ENCODE results near the gene NPR2. TPM values are rescaled to one million over a fixed set of nuclear protein-coding genes. Genes with fewer than 3 reads are reported as not detected.

NPR2 gene
- total and polyA plus RNA-seq, 8 donors, result 17.6 to 58.6 (median 47.2) TPM

DNA sequence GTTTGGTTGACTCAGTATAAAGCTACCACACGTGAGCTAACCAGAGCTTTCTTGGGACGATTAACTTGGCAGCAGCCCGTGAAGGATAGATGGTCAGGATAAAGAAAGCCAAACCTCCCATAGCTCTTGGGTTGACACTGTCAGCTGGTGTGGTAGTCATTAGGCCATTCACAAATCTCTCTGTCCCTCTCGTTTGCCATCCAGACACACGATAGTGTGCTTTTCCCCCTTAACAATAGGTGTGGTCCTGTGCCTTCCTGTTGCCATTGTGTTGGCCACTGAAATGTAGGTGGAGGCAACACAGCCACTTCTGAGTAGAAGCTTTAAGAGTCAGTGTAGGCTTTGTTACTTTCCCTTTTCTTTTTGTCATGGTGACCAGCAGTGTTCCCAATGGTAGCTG is 67.1 kb downstream of the NPR2 start:
- intact Hi-C loops (cut with DNase I), result no loop called here
- Histone ChIP-seq H3K4me1 (no peaks in the 10 kb centered on the region), H3K36me3 (no peaks in the 10 kb centered on the region), H3K4me3 (no peak overlapping the region), H3K27ac (no peak overlapping the region), H3K27me3 (peaks cover 0 to 61% of the 10 kb centered on the region in 2 donors), H3K9me3 (no peaks in the 10 kb centered on the region)
- TF ChIP-seq, protein P1, sequence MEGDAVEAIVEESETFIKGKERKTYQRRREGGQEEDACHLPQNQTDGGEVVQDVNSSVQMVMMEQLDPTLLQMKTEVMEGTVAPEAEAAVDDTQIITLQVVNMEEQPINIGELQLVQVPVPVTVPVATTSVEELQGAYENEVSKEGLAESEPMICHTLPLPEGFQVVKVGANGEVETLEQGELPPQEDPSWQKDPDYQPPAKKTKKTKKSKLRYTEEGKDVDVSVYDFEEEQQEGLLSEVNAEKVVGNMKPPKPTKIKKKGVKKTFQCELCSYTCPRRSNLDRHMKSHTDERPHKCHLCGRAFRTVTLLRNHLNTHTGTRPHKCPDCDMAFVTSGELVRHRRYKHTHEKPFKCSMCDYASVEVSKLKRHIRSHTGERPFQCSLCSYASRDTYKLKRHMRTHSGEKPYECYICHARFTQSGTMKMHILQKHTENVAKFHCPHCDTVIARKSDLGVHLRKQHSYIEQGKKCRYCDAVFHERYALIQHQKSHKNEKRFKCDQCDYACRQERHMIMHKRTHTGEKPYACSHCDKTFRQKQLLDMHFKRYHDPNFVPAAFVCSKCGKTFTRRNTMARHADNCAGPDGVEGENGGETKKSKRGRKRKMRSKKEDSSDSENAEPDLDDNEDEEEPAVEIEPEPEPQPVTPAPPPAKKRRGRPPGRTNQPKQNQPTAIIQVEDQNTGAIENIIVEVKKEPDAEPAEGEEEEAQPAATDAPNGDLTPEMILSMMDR (IDR thresholded peaks at IDR 0.05), result no peak
- no peak for DNase-seq
- ATAC-seq, result no peak

Other genes starting within 250 kb of the NPR2 start
- gene TESK1, start 186.3 kb upstream of the NPR2 start, total RNA-seq, result 10 to 100 TPM; 40.6 to 44.6 TPM
- 10 to 100 TPM; 30.8 to 44.2 (median 39.8) TPM for gene TESK1, start 186.3 kb upstream of the NPR2 start, polyA plus RNA-seq (ENCODE audit: insufficient read length in 6 of 6)
- 1 to 10 TPM; 3.4 to 4.0 TPM for gene CD72, start 173.2 kb upstream of the NPR2 start, total RNA-seq
- 1 to 10 TPM; 3.2 to 4.3 (median 3.7) TPM for gene CD72, start 173.2 kb upstream of the NPR2 start, polyA plus RNA-seq (ENCODE audit: insufficient read length in 6 of 6)
- gene SIT1, start 140.7 kb upstream of the NPR2 start, total RNA-seq, result 1 to 10 TPM in 1 of 2 donors, under 1 TPM in 1; 0.99 to 2.4 TPM
- gene SIT1, start 140.7 kb upstream of the NPR2 start, polyA plus RNA-seq (ENCODE audit: insufficient read length in 6 of 6), result under 1 TPM; 0.27 to 0.65 (median 0.45) TPM
- over 10,000 TPM; 27,227 to 27,465 TPM for gene RMRP, start 133.6 kb upstream of the NPR2 start, total RNA-seq
- not detected for gene RMRP, start 133.6 kb upstream of the NPR2 start, polyA plus RNA-seq (ENCODE audit: insufficient read length in 6 of 6)
- 10 to 100 TPM; 24.7 to 25.6 TPM for gene CCDC107, start 133.3 kb upstream of the NPR2 start, total RNA-seq
- gene CCDC107, start 133.3 kb upstream of the NPR2 start, polyA plus RNA-seq (ENCODE audit: insufficient read length in 6 of 6), result 10 to 100 TPM in 5 of 6 donors, 1 to 10 TPM in 1; 9.2 to 18.2 (median 11.3) TPM
- 1 to 10 TPM; 1.5 to 3.1 TPM for gene ARHGEF39, start 126.4 kb upstream of the NPR2 start, total RNA-seq
- gene ARHGEF39, start 126.4 kb upstream of the NPR2 start, polyA plus RNA-seq (ENCODE audit: insufficient read length in 6 of 6), result 10 to 100 TPM in 4 of 6 donors, 1 to 10 TPM in 2; 7.6 to 17.7 (median 11.2) TPM
- under 1 TPM in 1 of 2 donors, not detected in 1; 0.26 TPM for gene CA9, start 117.7 kb upstream of the NPR2 start, total RNA-seq
- 1 to 10 TPM in 4 of 6 donors, under 1 TPM in 2; 0.86 to 1.8 (median 1.3) TPM for gene CA9, start 117.7 kb upstream of the NPR2 start, polyA plus RNA-seq (ENCODE audit: insufficient read length in 6 of 6)
- gene TPM2, start 101.7 kb upstream of the NPR2 start, total RNA-seq, result 100 to 1,000 TPM; 145 to 211 TPM
- gene TPM2, start 101.7 kb upstream of the NPR2 start, polyA plus RNA-seq (ENCODE audit: insufficient read length in 6 of 6), result 100 to 1,000 TPM; 167 to 261 (median 192) TPM
- 100 to 1,000 TPM; 314 to 471 TPM for gene TLN1, start 59.4 kb upstream of the NPR2 start, total RNA-seq
- gene TLN1, start 59.4 kb upstream of the NPR2 start, polyA plus RNA-seq (ENCODE audit: insufficient read length in 6 of 6), result 100 to 1,000 TPM; 152 to 206 (median 174) TPM
- 10 to 100 TPM; 39.3 to 42.4 TPM for gene CREB3, start 58.9 kb upstream of the NPR2 start, total RNA-seq
- gene CREB3, start 58.9 kb upstream of the NPR2 start, polyA plus RNA-seq (ENCODE audit: insufficient read length in 6 of 6), result 10 to 100 TPM; 31.2 to 42.3 (median 38.7) TPM
- 10 to 100 TPM; 63.3 to 71.4 TPM for gene GBA2, start 42.4 kb upstream of the NPR2 start, total RNA-seq
- gene GBA2, start 42.4 kb upstream of the NPR2 start, polyA plus RNA-seq (ENCODE audit: insufficient read length in 6 of 6), result 100 to 1,000 TPM in 1 of 6 donors, 10 to 100 TPM in 5; 85.7 to 113 (median 95.2) TPM
- 10 to 100 TPM; 26.9 to 30.3 TPM for gene RGP1, start 42.3 kb upstream of the NPR2 start, total RNA-seq
- 10 to 100 TPM; 23.0 to 32.1 (median 29.5) TPM for gene RGP1, start 42.3 kb upstream of the NPR2 start, polyA plus RNA-seq (ENCODE audit: insufficient read length in 6 of 6)
- 1 to 10 TPM in 1 of 2 donors, not detected in 1; 1.1 TPM for gene MSMP, start 37.3 kb upstream of the NPR2 start, total RNA-seq
- 1 to 10 TPM in 1 of 6 donors, not detected in 5; 1.2 TPM for gene MSMP, start 37.3 kb upstream of the NPR2 start, polyA plus RNA-seq (ENCODE audit: insufficient read length in 6 of 6)
- gene SPAG8, start 20.7 kb downstream of the NPR2 start, total RNA-seq, result 1 to 10 TPM; 1.8 to 6.2 TPM
- gene SPAG8, start 20.7 kb downstream of the NPR2 start, polyA plus RNA-seq (ENCODE audit: insufficient read length in 6 of 6), result 10 to 100 TPM in 3 of 6 donors, 1 to 10 TPM in 3; 6.1 to 13.8 (median 9.3) TPM
- 10 to 100 TPM; 29.3 to 45.3 TPM for gene HINT2, start 23.5 kb downstream of the NPR2 start, total RNA-seq
- gene HINT2, start 23.5 kb downstream of the NPR2 start, polyA plus RNA-seq (ENCODE audit: insufficient read length in 6 of 6), result 10 to 100 TPM; 26.3 to 43.8 (median 32.9) TPM
- not detected for gene FAM221B, start 37.1 kb downstream of the NPR2 start, total RNA-seq
- under 1 TPM; 0.24 to 0.90 (median 0.39) TPM for gene FAM221B, start 37.1 kb downstream of the NPR2 start, polyA plus RNA-seq (ENCODE audit: insufficient read length in 6 of 6)
- 10 to 100 TPM in 1 of 2 donors, 1 to 10 TPM in 1; 6.4 to 12.7 TPM for gene TMEM8B, start 37.6 kb downstream of the NPR2 start, total RNA-seq
- 10 to 100 TPM; 25.3 to 30.7 (median 27.2) TPM for gene TMEM8B, start 37.6 kb downstream of the NPR2 start, polyA plus RNA-seq (ENCODE audit: insufficient read length in 6 of 6)
- not detected for gene OR13J1, start 78.8 kb downstream of the NPR2 start, total RNA-seq
- under 1 TPM in 1 of 6 donors, not detected in 5; 0.10 TPM for gene OR13J1, start 78.8 kb downstream of the NPR2 start, polyA plus RNA-seq (ENCODE audit: insufficient read length in 6 of 6)
- 1 to 10 TPM; 3.1 TPM for gene HRCT1, start 114.6 kb downstream of the NPR2 start, total RNA-seq
- gene HRCT1, start 114.6 kb downstream of the NPR2 start, polyA plus RNA-seq (ENCODE audit: insufficient read length in 6 of 6), result under 1 TPM in 5 of 6 donors, not detected in 1; 0.29 to 0.80 (median 0.55) TPM
- 1 to 10 TPM; 5.4 to 6.8 TPM for gene SPAAR, start 117.9 kb downstream of the NPR2 start, total RNA-seq
- 1 to 10 TPM; 2.9 to 4.2 (median 3.4) TPM for gene SPAAR, start 117.9 kb downstream of the NPR2 start, polyA plus RNA-seq (ENCODE audit: insufficient read length in 6 of 6)
- gene OR2S2, start 166.6 kb downstream of the NPR2 start, total RNA-seq, result under 1 TPM in 1 of 2 donors, not detected in 1; 0.32 TPM
- gene OR2S2, start 166.6 kb downstream of the NPR2 start, polyA plus RNA-seq (ENCODE audit: insufficient read length in 6 of 6), result not detected
- gene RECK, start 245.3 kb downstream of the NPR2 start, total RNA-seq, result 10 to 100 TPM; 18.5 to 20.7 TPM
- gene RECK, start 245.3 kb downstream of the NPR2 start, polyA plus RNA-seq (ENCODE audit: insufficient read length in 6 of 6), result 10 to 100 TPM; 22.0 to 23.7 (median 23.0) TPM